OCI-LY3 (cell line): ENCODE data around the gene ALOX12B.

Source experiments
- H2AFZ ChIP-seq: fragments of 200-600, 300-600 bp; shearing (Covaris generic); 2 replicates; pipeline ENCODE4 v1.6.0; 2014; ENCODE audit warnings: antibody characterized with exemption, low read depth, low read length
- H3K27ac ChIP-seq: fragments of 200-600, 300-600 bp; sonication (generic); 2 replicates; pipeline ENCODE4 v1.5.1; 2014; ENCODE audit warnings: mild to moderate bottlenecking, low read length, moderate library complexity, mixed read lengths
- H3K27me3 ChIP-seq: fragments of 200-600, 300-600 bp; sonication (generic); 2 replicates; pipeline ENCODE4 v1.6.1; 2014; ENCODE audit warnings: low read depth, low read length, mixed read lengths
- H3K36me3 ChIP-seq: fragments of 200-600, 300-600 bp; sonication (generic); replicated peaks from 2 replicates; pipeline ENCODE3; 2014; ENCODE audit warnings: low read depth, low read length, mixed read lengths
- H3K4me1 ChIP-seq: fragments of 300-600, 200-600 bp; sonication (generic); 2 replicates; pipeline ENCODE4 v1.6.1; 2014; ENCODE audit warnings: low read length, mixed read lengths
- H3K4me2 ChIP-seq: fragments of 200-600, 300-600 bp; sonication (generic); 2 replicates; pipeline ENCODE4 v1.6.1; 2014; ENCODE audit warnings: low read length, mixed read lengths
- H3K4me3 ChIP-seq: fragments of 300-600, 200-600 bp; sonication (generic); 2 replicates; pipeline ENCODE4 v1.5.1; 2014; ENCODE audit warnings: antibody characterized with exemption, mild to moderate bottlenecking, low read length, moderate library complexity
- H3K79me2 ChIP-seq: fragments of 300-600, 200-600 bp; shearing (Covaris generic); 2 replicates; pipeline ENCODE4 v1.6.1; 2014; ENCODE audit warnings: mild to moderate bottlenecking, low read length, mixed read lengths
- H3K9ac ChIP-seq: fragments of 300-600, 200-600 bp; shearing (Covaris generic); 2 replicates; pipeline ENCODE4 v1.6.0; 2014; ENCODE audit warnings: mild to moderate bottlenecking, low read length, moderate library complexity
- H3K9me3 ChIP-seq: fragments of 200-600, 300-600 bp; shearing (Covaris generic); 2 replicates; pipeline ENCODE4 v1.6.1; 2014; ENCODE audit warnings: low read length, mixed read lengths; ENCODE audit not compliant: insufficient read depth
- H4K20me1 ChIP-seq: fragments of 200-600, 300-600 bp; sonication (generic); 2 replicates; pipeline ENCODE4 v1.6.1; 2016; ENCODE audit warnings: low read length, mixed read lengths; ENCODE audit not compliant: insufficient read depth
- CTCF ChIP-seq: fragments of 200-600, 300-600 bp; sonication (generic); IDR thresholded peaks from 2 replicates; pipeline ENCODE4 v1.5.1; 2014; ENCODE audit warnings: antibody characterized with exemption, low read length, low read depth
- EZH2phosphoT487 ChIP-seq: fragments of 200-600 bp; shearing (Covaris generic); IDR thresholded peaks from 2 replicates; pipeline ENCODE4 v1.6.1; 2018; ENCODE audit warnings: antibody characterized with exemption, mixed run types, low read depth

ALOX12B gene

GRCh38 chr17:8117367-8117979 lies 30.0 kb upstream of the ALOX12B start:
- no peaks in the 10 kb centered on the region for H3K79me2 ChIP-seq
- H3K4me3 ChIP-seq: peak overlapping the region; percentile 96
- H3K9me3 ChIP-seq: no peaks in the 10 kb centered on the region
- H3K9ac ChIP-seq: no peak overlapping the region
- H4K20me1 ChIP-seq: no peaks in the 10 kb centered on the region
- H3K4me2 ChIP-seq: peak overlapping the region; percentile 85
- no peaks in the 10 kb centered on the region for H3K36me3 ChIP-seq
- H2AFZ ChIP-seq: no peak overlapping the region
- TF ChIP-seq EZH2phosphoT487: no peak
- TF ChIP-seq CTCF: no peak
- peaks cover 20% of the 10 kb centered on the region for H3K27me3 ChIP-seq
- H3K4me1 ChIP-seq: peaks cover 9% of the 10 kb centered on the region; the same call in 1 of the 2 replicates
- H3K27ac ChIP-seq: no peak overlapping the region

GRCh38 chr17:8116776-8117175 lies 29.3 kb upstream of the ALOX12B start:
- H3K4me2 ChIP-seq: no peak overlapping the region
- no peak overlapping the region for H3K27ac ChIP-seq
- H3K4me3 ChIP-seq: no peak overlapping the region

GRCh38 chr17:8110907-8111306 lies 23.4 kb upstream of the ALOX12B start:
- no peaks in the 10 kb centered on the region for H3K4me1 ChIP-seq
- no peaks in the 10 kb centered on the region for H3K79me2 ChIP-seq
- no peak overlapping the region for H3K4me3 ChIP-seq
- peaks cover 22% of the 10 kb centered on the region for H3K27me3 ChIP-seq
- TF ChIP-seq EZH2phosphoT487 (no peak), CTCF (no peak)
- H4K20me1 ChIP-seq: no peaks in the 10 kb centered on the region
- H3K27ac ChIP-seq: no peak overlapping the region
- no peaks in the 10 kb centered on the region for H3K36me3 ChIP-seq
- no peaks in the 10 kb centered on the region for H3K9me3 ChIP-seq
- no peak overlapping the region for H3K9ac ChIP-seq
- no peak overlapping the region for H3K4me2 ChIP-seq
- no peak overlapping the region for H2AFZ ChIP-seq

More at GRCh38 chr17:8116776-8117175, 29.3 kb upstream of the ALOX12B start:
- H3K79me2 ChIP-seq: no peaks in the 10 kb centered on the region
- no peak overlapping the region for H3K9ac ChIP-seq
- no peaks in the 10 kb centered on the region for H3K36me3 ChIP-seq
- no peaks in the 10 kb centered on the region for H4K20me1 ChIP-seq
- no peak overlapping the region for H2AFZ ChIP-seq
- H3K27me3 ChIP-seq: peaks cover 26% of the 10 kb centered on the region
- peaks cover 9% of the 10 kb centered on the region; the same call in 1 of the 2 replicates for H3K4me1 ChIP-seq
- no peaks in the 10 kb centered on the region for H3K9me3 ChIP-seq
- TF ChIP-seq EZH2phosphoT487 (no peak), CTCF (no peak)

- H3K27me3 ChIP-seq: peaks cover 18% of the 10 kb centered on the region
- H2AFZ ChIP-seq: no peak overlapping the region
- H3K4me2 ChIP-seq: peak overlapping the region; percentile 100
- H3K36me3 ChIP-seq: no peaks in the 10 kb centered on the region
- H3K9ac ChIP-seq: no peak overlapping the region
- no peaks in the 10 kb centered on the region for H4K20me1 ChIP-seq
- no peaks in the 10 kb centered on the region for H3K4me1 ChIP-seq
- peak overlapping the region; percentile 92 for H3K4me3 ChIP-seq
- TF ChIP-seq CTCF (no peak), EZH2phosphoT487 (no peak)
- no peak overlapping the region for H3K27ac ChIP-seq
- H3K79me2 ChIP-seq: no peaks in the 10 kb centered on the region
- H3K9me3 ChIP-seq: no peaks in the 10 kb centered on the region
These were observed 22.9 kb upstream of the ALOX12B start for GRCh38 chr17:8110456-8110804.
